GM12878 (cell line): ENCODE data around the gene SLC35F2. TPM values are rescaled to one million over a fixed set of nuclear protein-coding genes. Genes with fewer than 3 reads are reported as not detected.

Experiments
- ATAC-seq: fragments of 200-7000 bp; cut with Tn5 transposase; 3 replicates; pipeline ENCODE4 v1.9.1; 2020; ENCODE audit warnings: mild to moderate bottlenecking, moderate library complexity
- BruUV-seq: library from RNA; stranded (reverse); fragments of 400-500 nt; replicated peaks from 2 replicates; lab custom pipeline; 2021; lab: Mats Ljungman, UMichigan
- CTCF ChIA-PET: fragments of 300-600 bp; sonication (Branson Sonifier 250); formaldehyde crosslinking; extraction: SDS; loops from one replicate; lab custom pipeline; 2021; ENCODE audit warnings: inconsistent platforms; lab: Yijun Ruan, JAX
- POLR2A ChIA-PET: fragments of 350-600 bp; formaldehyde crosslinking; extraction: SDS; loops from one replicate; lab custom pipeline; 2021; ENCODE audit warnings: inconsistent platforms; lab: Charles Lee
- RAD21 ChIA-PET: fragments of 300-600 bp; sonication (Branson Sonifier 250); formaldehyde crosslinking; loops from one replicate; lab custom pipeline; 2023; ENCODE audit warnings: antibody characterized with exemption; ENCODE audit not compliant: unreplicated experiment; lab: Charles Lee
- SMC1A ChIA-PET: fragments of 300-600 bp; sonication (Branson Sonifier 250); formaldehyde crosslinking; loops from one replicate; lab custom pipeline; 2023; ENCODE audit not compliant: unreplicated experiment, uncharacterized antibody; lab: Charles Lee
- DNase-seq: peaks from one replicate; pipeline ENCODE4 v3.0.0-alpha.2; 2011; ENCODE audit warnings: low read depth, low spot score
- FAIRE-seq: peaks from 3 replicates; lab custom pipeline; 2011; peaks lifted over from hg19 to GRCh38; lab: Jason Lieb, UNC
- H2AFZ ChIP-seq: 2 replicates; pipeline ENCODE4 v1.6.0; 2011; ENCODE audit warnings: low read depth, low read length, control low read depth; ENCODE audit not compliant: control insufficient read depth
- H3K27ac ChIP-seq: 2 replicates; pipeline ENCODE4 v1.5.1; 2011; ENCODE audit warnings: control low read depth; ENCODE audit not compliant: control insufficient read depth, insufficient read depth
- H3K27me3 ChIP-seq, 2 experiments: replicated peaks in 1 of 2; 2 replicates each; pipeline versions ENCODE4 v1.6.0 to v1.6.1; 2011; ENCODE audit warnings: low read length in 1 of 2; ENCODE audit not compliant: control insufficient read depth in 2 of 2, insufficient read depth in 2 of 2
- H3K36me3 ChIP-seq, 2 experiments: 2 replicates each; pipeline ENCODE4 v1.5.1; 2011; ENCODE audit warnings: low read length in 1 of 2; ENCODE audit not compliant: control insufficient read depth in 2 of 2, insufficient read depth in 2 of 2
- H3K4me1 ChIP-seq: 2 replicates; pipeline ENCODE4 v1.6.1; 2011; ENCODE audit warnings: mild to moderate bottlenecking, low read length, moderate library complexity, mixed read lengths; ENCODE audit not compliant: control insufficient read depth, insufficient read depth
- H3K4me2 ChIP-seq: 2 replicates; pipeline ENCODE4 v1.6.0; 2011; ENCODE audit warnings: control low read depth; ENCODE audit not compliant: control insufficient read depth, insufficient read depth
- H3K4me3 ChIP-seq: fragments of 200-600 bp; sonication (generic); 2 replicates; pipeline ENCODE4 v1.5.1; 2016
- H3K79me2 ChIP-seq: 2 replicates; pipeline ENCODE4 v1.6.0; 2011; ENCODE audit warnings: low read length; ENCODE audit not compliant: control insufficient read depth, insufficient read depth
- H3K9ac ChIP-seq: 2 replicates; pipeline ENCODE4 v1.8.0; 2011; ENCODE audit warnings: low read length, control low read depth, mixed read lengths; ENCODE audit not compliant: control insufficient read depth, insufficient read depth
- H3K9me3 ChIP-seq: replicated peaks from 3 replicates; pipeline ENCODE4 v1.5.1; 2011; ENCODE audit warnings: mild to moderate bottlenecking, low read length; ENCODE audit not compliant: control insufficient read depth, insufficient read depth
- H4K20me1 ChIP-seq: 2 replicates; pipeline ENCODE4 v1.6.0; 2011; ENCODE audit not compliant: control insufficient read depth, insufficient read depth
- BCL11A ChIP-seq: IDR thresholded peaks from 2 replicates; pipeline ENCODE4 v1.6.1; 2011; ENCODE audit warnings: low read depth, low read length
- CBX5 ChIP-seq: sonication (generic); IDR thresholded peaks from 2 replicates; pipeline ENCODE4 v1.6.1; 2016; ENCODE audit warnings: low read depth, moderate library complexity, mild to moderate bottlenecking, inconsistent platforms
- EGR1 ChIP-seq, 2 experiments: IDR thresholded peaks; 1 replicate in 1 of 2; 2 replicates in 1 of 2; pipeline ENCODE4 v1.6.1; 2011 to 2012; ENCODE audit warnings: low read depth in 2 of 2, low read length in 2 of 2, borderline replicate concordance in 1 of 2, mild to moderate bottlenecking in 1 of 2, moderate library complexity in 1 of 2
- ESRRA ChIP-seq: IDR thresholded peaks from 2 replicates; pipeline ENCODE4 v1.6.1; 2012; ENCODE audit warnings: mild to moderate bottlenecking, low read length, improper control_type of control experiment
- HSF1 ChIP-seq: fragments of 150-350 bp; IDR thresholded peaks from 2 replicates; pipeline ENCODE4 v1.6.1; 2014; ENCODE audit warnings: mild to moderate bottlenecking, low read depth, low read length
- JUNB ChIP-seq: IDR thresholded peaks from 2 replicates; pipeline ENCODE4 v1.6.1; 2016; ENCODE audit warnings: antibody characterized with exemption, mild to moderate bottlenecking
- RFX5 ChIP-seq: IDR thresholded peaks from 2 replicates; pipeline ENCODE4 v1.6.1; 2011; ENCODE audit warnings: low read depth, low read length, improper control_type of control experiment
- RUNX3 ChIP-seq: IDR thresholded peaks from 2 replicates; pipeline ENCODE4 v1.6.1; 2012; ENCODE audit warnings: low read length, inconsistent platforms
- SRF ChIP-seq, 2 experiments: IDR thresholded peaks; 2 replicates each; pipeline ENCODE4 v1.6.1; 2011; ENCODE audit warnings: low read depth in 2 of 2, low read length in 2 of 2, mild to moderate bottlenecking in 1 of 2, moderate library complexity in 1 of 2
- TBL1XR1 ChIP-seq: IDR thresholded peaks from 2 replicates; pipeline ENCODE4 v1.6.1; 2012; ENCODE audit warnings: low read depth, low read length, improper control_type of control experiment
- TCF7 ChIP-seq: IDR thresholded peaks from 2 replicates; pipeline ENCODE4 v1.6.1; 2014; ENCODE audit warnings: antibody characterized with exemption, borderline replicate concordance
- WGBS: methylation state at CpG from one replicate; pipeline ENCODE4 v1.1.6; 2016; ENCODE audit warnings: low lambda C conversion rate; ENCODE audit not compliant: insufficient replicate concordance, insufficient coverage; ENCODE audit errors: missing lambda C conversion rate; 5-methylcytosine and 5-hydroxymethylcytosine counted together
- in situ Hi-C: fragments of 300-500 bp; cut with MboI; formaldehyde crosslinking; loops from 9 replicates; pipeline ENCODE4 v1.14.3; 2018; ENCODE audit warnings: mixed read lengths
- intact Hi-C: fragments of 100-400 bp; cut with micrococcal nuclease; formaldehyde crosslinking; loops from one replicate; pipeline ENCODE4 v1.14.2; 2022; ENCODE audit not compliant: unreplicated experiment
- polyA plus RNA-seq, 11 experiments: library from polyadenylated mRNA; depleted of rRNA in 4 of 11; unstranded in 6 of 11; stranded (reverse) in 5 of 11; fragments of >200 nt; fragmentation: Nextera tagmentation in 4 of 11; fragmentation: Illumina TruSeq in 1 of 11; extraction: Ambion mirVana in 4 of 11; extraction: Trizol in 1 of 11; gene quantifications; 1 replicate in 1 of 11; 2 replicates in 10 of 11; pipeline versions ENCODE4 v1.2.1 to v1.2.3, GENCODE V29; 2011 to 2016; ENCODE audit warnings: inconsistent platforms in 2 of 11, missing spikeins in 2 of 11, low read depth in 1 of 11
- total RNA-seq, 4 experiments: library from RNA; depleted of rRNA in 3 of 4; stranded (reverse); fragments of >200 nt in 3 of 4; fragmentation: Illumina TruSeq in 1 of 4; extraction: Trizol in 1 of 4; gene quantifications; 2 replicates each; pipeline versions ENCODE4 v1.2.1 to v1.2.3, GENCODE V29; 2013 to 2021
- TF ChIP-seq, protein P1 (sequence below): fragments of 450-650 bp; formaldehyde crosslinking; IDR thresholded peaks from 2 replicates; pipeline ENCODE4 v1.5.0; 2022; ENCODE audit warnings: mild to moderate bottlenecking, missing genetic modification characterization
- TF ChIP-seq, protein P2 (sequence below), 3 experiments: IDR thresholded peaks in 2 of 3; conservative IDR thresholded peaks in 1 of 3; 2 replicates each; pipeline ENCODE4 v1.5.1; 2011; ENCODE audit warnings: low read depth in 3 of 3, low read length in 3 of 3, mild to moderate bottlenecking in 3 of 3, control low read depth in 2 of 3, moderate library complexity in 2 of 3, inconsistent platforms in 1 of 3, mixed read lengths in 1 of 3; ENCODE audit not compliant: control insufficient read depth in 2 of 3, insufficient read depth in 1 of 3; ENCODE audit errors: extremely low read depth in 1 of 3

SLC35F2 gene
- total and polyA plus RNA-seq, 10 of the 15 experiments (the other 5 are each of a cell fraction or from before 2014, with no cell fraction given): 15.2 to 48.8 (median 40.1) TPM

DNA sequence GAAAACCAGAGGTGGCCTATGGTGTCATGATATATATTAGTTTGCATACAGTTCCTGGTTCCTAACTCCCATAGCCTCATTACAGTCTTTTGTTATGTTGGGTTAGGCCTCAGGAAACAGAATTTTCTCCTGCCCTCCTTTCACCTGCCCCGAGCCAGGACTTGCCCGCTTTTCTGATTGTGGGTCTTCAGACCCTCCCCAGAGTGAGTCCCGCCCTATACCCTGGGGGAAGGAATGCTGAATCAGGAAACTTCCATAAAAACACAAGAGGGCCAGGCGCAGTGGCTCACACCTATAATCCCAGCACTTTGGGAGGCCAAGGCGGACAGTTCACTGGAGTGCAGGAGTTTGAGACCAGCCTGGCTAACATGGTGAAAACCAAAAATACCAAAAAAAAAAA lies 70.9 kb downstream of the SLC35F2 start (continued):
- TF ChIP-seq, protein P1, sequence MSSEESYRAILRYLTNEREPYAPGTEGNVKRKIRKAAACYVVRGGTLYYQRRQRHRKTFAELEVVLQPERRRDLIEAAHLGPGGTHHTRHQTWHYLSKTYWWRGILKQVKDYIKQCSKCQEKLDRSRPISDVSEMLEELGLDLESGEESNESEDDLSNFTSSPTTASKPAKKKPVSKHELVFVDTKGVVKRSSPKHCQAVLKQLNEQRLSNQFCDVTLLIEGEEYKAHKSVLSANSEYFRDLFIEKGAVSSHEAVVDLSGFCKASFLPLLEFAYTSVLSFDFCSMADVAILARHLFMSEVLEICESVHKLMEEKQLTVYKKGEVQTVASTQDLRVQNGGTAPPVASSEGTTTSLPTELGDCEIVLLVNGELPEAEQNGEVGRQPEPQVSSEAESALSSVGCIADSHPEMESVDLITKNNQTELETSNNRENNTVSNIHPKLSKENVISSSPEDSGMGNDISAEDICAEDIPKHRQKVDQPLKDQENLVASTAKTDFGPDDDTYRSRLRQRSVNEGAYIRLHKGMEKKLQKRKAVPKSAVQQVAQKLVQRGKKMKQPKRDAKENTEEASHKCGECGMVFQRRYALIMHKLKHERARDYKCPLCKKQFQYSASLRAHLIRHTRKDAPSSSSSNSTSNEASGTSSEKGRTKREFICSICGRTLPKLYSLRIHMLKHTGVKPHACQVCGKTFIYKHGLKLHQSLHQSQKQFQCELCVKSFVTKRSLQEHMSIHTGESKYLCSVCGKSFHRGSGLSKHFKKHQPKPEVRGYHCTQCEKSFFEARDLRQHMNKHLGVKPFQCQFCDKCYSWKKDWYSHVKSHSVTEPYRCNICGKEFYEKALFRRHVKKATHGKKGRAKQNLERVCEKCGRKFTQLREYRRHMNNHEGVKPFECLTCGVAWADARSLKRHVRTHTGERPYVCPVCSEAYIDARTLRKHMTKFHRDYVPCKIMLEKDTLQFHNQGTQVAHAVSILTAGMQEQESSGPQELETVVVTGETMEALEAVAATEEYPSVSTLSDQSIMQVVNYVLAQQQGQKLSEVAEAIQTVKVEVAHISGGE (CRISPR knock-in tag): no peak
- no peak for TF ChIP-seq RFX5
- no peak for TF ChIP-seq ESRRA
- TF ChIP-seq EGR1 (IDR thresholded peaks at IDR 0.05; ENCODE audit: borderline replicate concordance in 1 of 2, low read depth in 2 of 2, low read length in 2 of 2): no peak
- no peak for TF ChIP-seq CBX5
- TF ChIP-seq TCF7: no peak
- TF ChIP-seq SRF (IDR thresholded peaks at IDR 0.05; ENCODE audit: low read depth in 2 of 2, low read length in 2 of 2): no peak
- TF ChIP-seq TBL1XR1: no peak

- intact Hi-C loops: no loop called here
- no peak overlapping the region for H3K4me3 ChIP-seq
- DNase-seq (no peak), ATAC-seq (peak; percentile 63), FAIRE-seq (no peak)
- H3K9me3 ChIP-seq: no peaks in the 10 kb centered on the region; the same call in 2 of the 3 replicates
- H3K27ac ChIP-seq: no peak overlapping the region
- BruUV-seq: no TSS peak
- 21% methylated on average over 5 of the region's 5 CpGs for WGBS
- H3K79me2 ChIP-seq: no peaks in the 10 kb centered on the region
- POLR2A ChIA-PET: no interaction called here
- no peak for TF ChIP-seq HSF1
- 0 out of 3 replicates have a peak, but pooled peaks of 1 of the 2 experiments have one; percentile 13 for TF ChIP-seq EGR1 (IDR thresholded peaks at IDR 0.05; ENCODE audit: borderline replicate concordance in 1 of 2, low read depth in 2 of 2, low read length in 2 of 2)
- TF ChIP-seq, protein P2, sequence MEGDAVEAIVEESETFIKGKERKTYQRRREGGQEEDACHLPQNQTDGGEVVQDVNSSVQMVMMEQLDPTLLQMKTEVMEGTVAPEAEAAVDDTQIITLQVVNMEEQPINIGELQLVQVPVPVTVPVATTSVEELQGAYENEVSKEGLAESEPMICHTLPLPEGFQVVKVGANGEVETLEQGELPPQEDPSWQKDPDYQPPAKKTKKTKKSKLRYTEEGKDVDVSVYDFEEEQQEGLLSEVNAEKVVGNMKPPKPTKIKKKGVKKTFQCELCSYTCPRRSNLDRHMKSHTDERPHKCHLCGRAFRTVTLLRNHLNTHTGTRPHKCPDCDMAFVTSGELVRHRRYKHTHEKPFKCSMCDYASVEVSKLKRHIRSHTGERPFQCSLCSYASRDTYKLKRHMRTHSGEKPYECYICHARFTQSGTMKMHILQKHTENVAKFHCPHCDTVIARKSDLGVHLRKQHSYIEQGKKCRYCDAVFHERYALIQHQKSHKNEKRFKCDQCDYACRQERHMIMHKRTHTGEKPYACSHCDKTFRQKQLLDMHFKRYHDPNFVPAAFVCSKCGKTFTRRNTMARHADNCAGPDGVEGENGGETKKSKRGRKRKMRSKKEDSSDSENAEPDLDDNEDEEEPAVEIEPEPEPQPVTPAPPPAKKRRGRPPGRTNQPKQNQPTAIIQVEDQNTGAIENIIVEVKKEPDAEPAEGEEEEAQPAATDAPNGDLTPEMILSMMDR (IDR thresholded peaks at IDR 0.05 in 2 of 3, conservative IDR thresholded peaks at IDR 0.05 in 1 of 3; ENCODE audit: control insufficient read depth in 2 of 3, extremely low read depth in 1 of 3, insufficient read depth in 1 of 3, low read depth in 3 of 3, low read length in 3 of 3): no peak
- peak; percentile 55; the same call in 1 of the 2 replicates for TF ChIP-seq CBX5
- TF ChIP-seq BCL11A: 0 out of 2 replicates have a peak, but pooled peaks have one; percentile 16
- peak; percentile 51 for TF ChIP-seq JUNB
- TF ChIP-seq RUNX3: peak; percentile 34; the same call in 1 of the 2 replicates
- RAD21 ChIA-PET: no interaction called here
- H3K4me2 ChIP-seq: no peak overlapping the region
- in situ Hi-C loops: no loop called here
- H2AFZ ChIP-seq: no peak overlapping the region
- H3K9ac ChIP-seq: no peak overlapping the region
- H3K4me1 ChIP-seq: no peaks in the 10 kb centered on the region
- H4K20me1 ChIP-seq: no peaks in the 10 kb centered on the region
- H3K27me3 ChIP-seq: no peaks in the 10 kb centered on the region
- SMC1A ChIA-PET: no interaction called here
- CTCF ChIA-PET: interaction anchor here (0.6 to 1.2 kb wide), 2 partner anchors 57 to 222 kb away, joined by 3 read pairs; no protein-coding TSS in a partner anchor
- H3K36me3 ChIP-seq: no peaks in the 10 kb centered on the region
These were observed 73.2 kb downstream of the SLC35F2 start for GRCh38 chr11:107785401-107785800.
